HG03575 (cell line): ENCODE data around the gene VCL.

Experiments used
- ATAC-seq: cut with Tn5 transposase; IDR thresholded peaks from one replicate; pipeline ENCODE4 v1.9.1; 2021; ENCODE audit not compliant: unreplicated experiment, insufficient number of reproducible peaks, low FRiP score; ENCODE audit errors: extremely low read depth

Gene VCL

DNA sequence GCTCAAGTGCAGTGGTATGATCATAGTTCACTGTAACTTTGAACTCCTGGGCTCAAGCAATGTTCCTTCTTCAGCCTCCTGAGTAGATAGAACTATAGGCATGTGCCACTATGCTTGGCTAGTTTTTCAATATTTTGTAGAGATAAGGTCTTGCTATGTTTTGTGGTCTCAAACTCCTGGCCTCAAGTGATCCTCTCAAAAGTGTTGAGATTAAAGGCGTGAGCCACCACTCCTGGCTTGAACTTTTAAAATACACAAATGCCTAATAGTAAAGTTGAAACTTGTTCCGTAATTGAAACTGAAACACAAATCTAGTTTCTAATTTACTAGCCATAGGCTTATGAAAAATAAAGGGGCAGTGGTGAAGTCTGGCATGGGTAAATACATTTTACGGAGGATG is 87.0 kb downstream of the VCL start:
- no peak for ATAC-seq

DNA sequence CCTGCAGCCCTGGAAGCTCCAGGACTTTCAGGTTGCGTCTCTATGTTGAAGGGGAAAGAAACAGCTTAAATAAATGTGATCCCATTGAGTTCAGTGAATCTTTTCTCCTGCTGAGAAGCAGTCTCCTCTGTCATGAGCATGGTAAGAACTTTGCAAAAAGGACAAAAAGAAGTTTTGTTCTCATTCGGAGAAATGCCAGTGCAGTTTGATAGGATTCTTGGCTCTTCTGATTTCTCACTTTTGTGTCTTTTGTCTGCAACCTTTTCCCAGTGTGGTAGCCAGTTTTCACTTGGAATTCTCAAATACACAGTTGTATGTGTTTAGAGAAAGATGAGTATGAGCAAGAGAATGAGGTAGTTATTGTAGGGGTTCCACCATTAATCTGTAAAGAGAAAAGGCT is 88.4 kb downstream of the VCL start:
- no peak for ATAC-seq

DNA sequence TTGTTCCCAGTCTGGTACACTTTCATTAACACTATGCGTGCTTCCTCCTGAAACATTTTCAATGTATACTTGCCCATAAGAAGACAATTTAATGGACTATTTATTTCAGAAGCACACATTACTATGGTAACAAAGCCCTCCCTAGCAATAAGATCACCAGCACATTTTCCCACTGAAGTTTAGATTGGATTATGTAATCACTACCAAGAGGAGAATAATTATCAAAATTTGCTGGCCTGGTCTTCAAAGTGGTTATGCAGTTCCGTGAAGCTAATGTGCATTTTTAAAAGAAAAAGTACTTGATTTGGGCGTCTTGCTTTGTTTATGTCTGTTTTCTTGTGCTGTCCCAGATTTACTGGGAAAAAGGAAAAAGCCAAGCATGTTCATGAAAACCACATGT is 90.8 kb downstream of the VCL start:
- no peak for ATAC-seq

DNA sequence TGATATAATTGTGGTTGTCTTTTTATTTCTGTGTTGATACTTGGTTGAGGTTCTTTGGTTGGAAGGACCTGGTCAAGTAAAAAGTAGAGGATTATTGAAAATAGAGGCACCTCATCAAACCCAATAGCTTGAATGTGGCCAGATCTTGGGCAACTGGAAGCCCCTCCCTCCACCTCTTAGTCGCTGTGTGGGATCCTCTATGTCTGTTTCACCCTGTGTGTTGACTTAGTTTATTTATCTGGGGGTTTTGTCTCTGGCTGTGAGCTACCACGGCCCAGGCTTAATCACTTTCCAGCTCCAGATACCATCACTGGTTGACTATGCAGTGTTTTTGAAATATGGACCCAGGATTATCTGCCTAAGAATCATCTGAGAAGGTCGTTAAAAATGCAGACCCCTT is 94.5 kb downstream of the VCL start:
- no peak for ATAC-seq

DNA sequence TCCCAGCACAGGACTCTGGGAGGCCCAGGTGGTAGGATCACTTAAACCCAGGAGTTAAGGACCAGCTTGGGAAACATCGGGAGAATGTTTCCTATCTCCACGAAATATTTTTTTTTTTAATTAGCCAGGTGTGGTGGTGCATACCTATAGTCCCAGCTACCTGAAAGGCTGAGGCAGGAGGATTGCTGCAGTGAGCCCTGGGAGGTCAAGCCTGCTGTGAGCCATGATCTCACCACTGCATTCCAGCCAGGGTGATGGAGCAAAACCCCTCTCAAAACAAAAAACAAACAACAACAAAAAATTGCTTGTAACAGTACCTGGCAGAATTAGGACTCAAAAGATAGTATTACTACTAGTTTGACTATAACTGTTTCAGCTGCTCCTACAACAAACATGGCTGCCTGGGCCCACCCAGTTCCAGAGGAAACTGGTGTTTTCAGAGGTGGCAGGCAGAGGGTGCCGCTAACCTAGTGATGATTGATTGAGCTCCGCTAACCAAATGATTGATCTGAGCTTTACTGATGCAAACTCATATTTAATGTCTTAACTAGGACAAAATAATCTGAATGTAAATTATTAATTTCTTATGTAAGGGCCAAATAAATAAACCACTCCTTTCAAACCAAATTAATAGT is 95.7 kb downstream of the VCL start:
- ATAC-seq: no peak

DNA sequence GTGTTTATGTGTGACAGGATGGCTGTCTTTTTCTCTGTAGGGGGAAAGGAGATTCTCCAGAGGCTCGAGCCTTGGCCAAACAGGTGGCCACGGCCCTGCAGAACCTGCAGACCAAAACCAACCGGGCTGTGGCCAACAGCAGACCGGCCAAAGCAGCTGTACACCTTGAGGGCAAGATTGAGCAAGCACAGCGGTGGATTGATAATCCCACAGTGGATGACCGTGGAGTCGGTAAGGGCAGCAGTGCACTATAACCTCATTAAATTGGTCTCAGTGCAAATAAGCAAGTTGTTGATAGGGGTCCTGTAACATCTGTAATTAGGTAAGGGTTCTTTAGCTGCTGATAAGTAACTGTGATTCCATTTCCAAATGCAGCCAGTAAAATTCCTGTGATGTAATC is 96.3 kb downstream of the VCL start:
- no peak for ATAC-seq

GRCh38 chr10:74096777-74097176 is 98.9 kb downstream of the VCL start:
- peak; percentile 57 for ATAC-seq

- ATAC-seq: no peak
Measured at GRCh38 chr10:74097776-74098175, 99.9 kb downstream of the VCL start.

DNA sequence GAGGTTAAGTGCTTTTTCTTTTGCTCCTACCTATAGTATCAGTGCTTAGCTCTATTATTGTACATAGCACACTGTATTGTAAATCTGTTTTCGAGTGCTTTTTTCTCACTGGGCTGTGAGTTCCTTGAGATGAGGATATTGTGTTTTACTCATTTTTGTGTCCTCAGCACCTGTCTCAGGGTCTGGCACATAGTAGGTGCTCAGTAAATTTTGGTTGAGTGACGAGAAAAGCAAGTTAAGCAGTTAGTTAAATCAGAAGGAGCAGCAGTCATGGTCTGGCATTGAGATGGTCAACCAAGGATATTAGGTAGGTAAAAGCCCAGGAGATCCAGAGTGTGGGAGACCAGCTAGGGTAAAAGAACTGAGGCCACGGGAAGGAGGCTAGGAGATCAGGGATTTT is 101.5 kb downstream of the VCL start:
- ATAC-seq: no peak

GRCh38 chr10:74099836-74100235 is 101.9 kb downstream of the VCL start:
- no peak for ATAC-seq

DNA sequence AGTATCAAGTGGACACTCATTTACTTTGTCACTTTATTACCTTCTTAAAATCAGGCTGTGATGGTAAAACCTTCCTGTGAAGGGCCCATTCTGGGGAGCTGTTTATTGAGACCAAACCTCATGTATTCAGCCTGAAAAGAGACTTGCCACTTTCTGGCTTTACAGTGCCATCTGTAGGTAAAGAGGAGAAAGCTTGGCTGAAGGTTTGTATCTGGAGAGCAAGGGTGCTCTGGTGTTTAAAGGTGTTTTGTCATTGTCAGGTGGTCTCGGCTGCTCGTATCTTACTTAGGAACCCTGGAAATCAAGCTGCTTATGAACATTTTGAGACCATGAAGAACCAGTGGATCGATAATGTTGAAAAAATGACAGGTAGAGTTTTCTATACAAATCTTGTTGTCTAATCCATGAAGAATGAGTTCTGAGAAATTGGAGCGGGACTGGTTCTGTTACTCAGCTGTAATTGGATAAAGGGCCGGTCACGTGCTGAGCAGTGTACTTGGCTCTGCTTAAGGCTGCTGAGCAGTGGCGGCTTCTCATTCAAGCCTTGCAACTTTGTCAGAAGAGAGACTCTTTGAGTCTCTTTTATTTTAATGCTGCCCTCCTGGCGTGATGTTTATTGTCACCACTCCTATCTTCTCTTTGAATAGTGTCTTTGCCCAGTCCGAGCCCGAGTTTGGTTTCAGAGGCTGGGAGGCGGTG is 105.8 kb downstream of the VCL start:
- no peak for ATAC-seq

DNA sequence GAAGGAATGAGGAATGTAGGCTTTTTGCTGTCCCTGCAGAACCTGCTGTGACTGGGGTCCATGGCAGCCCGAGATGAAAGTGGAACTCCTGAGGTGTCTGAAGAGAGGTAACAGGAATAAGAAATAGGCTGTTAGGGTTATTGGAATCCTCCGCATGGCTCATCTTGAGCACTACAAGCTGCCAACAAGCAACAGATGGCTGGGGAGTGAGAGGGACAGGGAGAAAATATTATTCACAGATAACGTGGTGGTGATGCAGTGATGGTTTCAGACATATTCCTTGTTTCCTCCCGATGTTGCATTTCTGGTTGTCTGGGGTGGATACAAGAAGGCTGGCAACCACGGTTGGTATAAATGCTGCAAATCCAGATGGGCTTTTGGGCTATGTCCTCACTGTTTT is 106.6 kb downstream of the VCL start:
- ATAC-seq: no peak

- no peak for ATAC-seq
Measured at GRCh38 chr10:74104996-74105395, 107.1 kb downstream of the VCL start.

DNA sequence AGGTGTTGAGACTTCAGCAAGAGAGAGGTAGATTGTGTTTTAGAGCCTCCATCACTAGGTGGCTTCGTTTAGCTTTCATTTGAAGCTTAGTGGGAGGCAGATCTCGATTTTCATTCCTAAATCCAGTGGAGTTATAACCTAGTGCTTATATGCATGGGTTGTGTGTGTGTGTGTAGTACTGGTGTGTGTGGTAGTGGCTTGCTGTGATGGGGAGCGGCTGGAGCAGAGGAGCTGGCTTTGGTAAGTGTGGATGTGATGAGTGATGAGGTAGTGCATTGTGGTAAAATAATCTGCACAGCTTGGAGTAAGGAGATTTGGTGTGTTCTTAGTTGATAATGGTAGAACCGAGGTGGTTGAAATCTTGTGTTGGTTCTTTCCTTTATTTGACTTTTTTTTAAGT is 109.5 kb downstream of the VCL start:
- ATAC-seq: no peak

DNA sequence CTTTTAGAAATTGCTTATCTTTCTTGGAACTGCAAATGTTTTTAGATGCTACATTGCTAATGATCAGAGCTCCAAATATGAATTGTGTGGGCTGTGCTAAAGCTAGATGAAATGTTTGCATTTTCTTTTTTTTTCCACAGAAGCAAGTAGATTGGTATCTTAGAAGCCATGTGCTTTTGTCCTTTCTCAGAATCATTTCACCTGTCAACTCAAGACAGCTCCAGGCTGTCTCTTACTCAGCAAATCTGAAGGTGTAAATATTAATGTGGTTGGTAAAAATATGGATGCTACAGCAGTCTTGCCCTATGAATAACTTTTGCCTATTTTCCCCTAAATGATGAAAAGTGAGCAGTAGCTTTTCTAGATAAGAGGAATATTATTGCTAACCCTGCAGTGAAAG is 111.5 kb downstream of the VCL start:
- no peak for ATAC-seq

GRCh38 chr10:74110120-74110519 is 112.2 kb downstream of the VCL start:
- ATAC-seq: no peak

GRCh38 chr10:74111799-74112198 is 113.9 kb downstream of the VCL start:
- ATAC-seq: no peak

DNA sequence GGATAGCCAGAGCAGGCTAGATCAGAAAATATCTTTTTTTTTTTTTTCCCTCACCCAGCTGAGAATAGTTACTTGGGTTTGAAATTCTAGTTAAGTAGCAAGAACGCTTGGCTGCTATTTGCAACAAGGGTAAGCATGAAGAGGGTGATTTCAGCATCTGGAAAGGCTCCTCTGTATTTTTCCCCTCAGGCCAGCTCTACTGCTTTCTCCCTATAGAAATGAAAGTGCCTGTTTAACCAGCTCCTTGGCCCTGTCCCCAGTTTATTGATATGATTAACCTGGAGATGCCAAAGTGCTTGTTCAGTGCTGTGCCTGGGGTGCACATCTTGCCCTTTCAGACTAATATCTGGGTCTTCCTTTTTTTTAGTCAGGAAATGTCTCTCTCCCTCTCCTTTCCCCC is 115.6 kb downstream of the VCL start:
- no peak for ATAC-seq

DNA sequence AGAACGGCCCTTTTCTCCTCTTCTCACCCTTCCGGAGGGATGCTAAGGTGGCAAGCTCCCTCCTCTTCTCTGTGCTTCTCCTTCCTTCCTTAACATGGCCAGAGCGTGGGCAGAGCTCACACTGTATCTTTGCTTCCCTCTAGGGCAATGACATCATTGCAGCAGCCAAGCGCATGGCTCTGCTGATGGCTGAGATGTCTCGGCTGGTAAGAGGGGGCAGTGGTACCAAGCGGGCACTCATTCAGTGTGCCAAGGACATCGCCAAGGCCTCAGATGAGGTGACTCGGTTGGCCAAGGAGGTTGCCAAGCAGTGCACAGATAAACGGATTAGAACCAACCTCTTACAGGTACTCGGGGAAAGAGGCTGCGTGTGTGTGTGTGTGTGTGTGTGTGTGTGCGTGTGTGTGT is 116.1 kb downstream of the VCL start:
- ATAC-seq: no peak

- ATAC-seq: no peak
Measured at GRCh38 chr10:74117738-74118137, 119.8 kb downstream of the VCL start.

DNA sequence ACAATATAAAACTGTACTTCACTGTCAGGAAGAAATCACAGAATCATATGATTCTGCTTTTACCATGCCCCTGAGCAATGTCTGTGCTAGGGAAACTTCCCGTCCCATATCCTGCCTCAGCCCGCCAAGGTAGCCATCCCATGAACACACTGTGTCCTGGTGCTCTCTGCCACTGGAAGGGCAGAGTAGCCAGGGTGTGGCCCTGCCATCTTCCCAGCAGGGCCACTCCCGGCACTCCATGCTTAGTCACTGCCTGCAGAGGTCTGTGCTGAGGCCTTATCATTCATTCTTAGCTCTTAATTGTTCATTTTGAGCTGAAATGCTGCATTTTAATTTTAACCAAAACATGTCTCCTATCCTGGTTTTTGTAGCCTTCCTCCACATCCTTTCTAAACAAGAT is 120.9 kb downstream of the VCL start:
- no peak for ATAC-seq
